HepG2 (cell line): Measurements from ENCODE around the gene RUSF1. TPM values are rescaled to one million over a fixed set of nuclear protein-coding genes. Genes with fewer than 3 reads are reported as not detected.

Experiments used
- ATAC-seq: fragments of 200-7000 bp; cut with Tn5 transposase; 3 replicates; pipeline ENCODE4 v1.9.1; 2020; ENCODE audit warnings: mild to moderate bottlenecking, moderate library complexity
- BruUV-seq: library from RNA; stranded (reverse); fragments of 400-500 nt; replicated peaks from 2 replicates; lab custom pipeline; 2021; lab: Mats Ljungman, UMichigan
- CTCF ChIA-PET: fragments of 300-600 bp; formaldehyde crosslinking; extraction: SDS; loops from one replicate; lab custom pipeline; 2021; ENCODE audit warnings: low total read pairs, inconsistent platforms, low intra/inter-chr PET ratio; lab: Yijun Ruan, JAX
- POLR2A ChIA-PET: fragments of 350-600 bp; sonication (Branson Sonifier 250); formaldehyde crosslinking; loops from one replicate; lab custom pipeline; 2020; ENCODE audit warnings: antibody characterized with exemption, inconsistent platforms; lab: Yijun Ruan, JAX
- DNase-seq: peaks from one replicate; pipeline ENCODE4 v3.0.0-alpha.2; 2015; ENCODE audit warnings: low spot score
- FAIRE-seq: peaks from 3 replicates; lab custom pipeline; 2011; peaks lifted over from hg19 to GRCh38; lab: Jason Lieb, UNC
- H2AFZ ChIP-seq: one replicate; pipeline ENCODE4 v1.6.1; 2011; ENCODE audit warnings: low read length, inconsistent platforms
- H3K27ac ChIP-seq: fragments of 300-600 bp; 3 replicates; pipeline ENCODE4 v1.8.0; 2011; ENCODE audit warnings: mixed run types, mild to moderate bottlenecking, mixed read lengths, low read length, inconsistent platforms; ENCODE audit not compliant: insufficient read depth; ENCODE audit errors: extremely low read length
- H3K27me3 ChIP-seq, 2 experiments: fragments of 200-600 bp in 1 of 2; 2 replicates in 1 of 2; 3 replicates in 1 of 2; pipeline versions ENCODE4 v1.6.0 to v1.8.0; 2011; ENCODE audit warnings: low read length in 2 of 2, mild to moderate bottlenecking in 2 of 2, moderate library complexity in 2 of 2, inconsistent platforms in 1 of 2; ENCODE audit not compliant: insufficient read depth in 2 of 2, control insufficient read depth in 1 of 2
- H3K36me3 ChIP-seq, 2 experiments: fragments of 200-600 bp in 1 of 2; replicated peaks in 1 of 2; 2 replicates in 1 of 2; 3 replicates in 1 of 2; pipeline versions ENCODE4 v1.5.1 to v1.8.0; 2011; ENCODE audit warnings: low read length in 2 of 2, inconsistent platforms in 1 of 2; ENCODE audit not compliant: insufficient read depth in 2 of 2, control insufficient read depth in 1 of 2
- H3K4me1 ChIP-seq: 2 replicates; pipeline ENCODE4 v1.5.1; 2012; ENCODE audit warnings: low read length, inconsistent platforms; ENCODE audit not compliant: insufficient read depth
- H3K4me2 ChIP-seq: 2 replicates; pipeline ENCODE4 v1.6.0; 2011; ENCODE audit warnings: low read depth, low read length, inconsistent platforms
- H3K4me3 ChIP-seq, 3 experiments: fragments of 200-600 bp in 1 of 3; sonication (generic), shearing (Covaris generic) in 1 of 3; replicated peaks in 1 of 3; 2 replicates each; pipeline ENCODE4 v1.5.1; 2011 to 2016; ENCODE audit warnings: low read length in 3 of 3, inconsistent platforms in 2 of 3, low read depth in 2 of 3, mild to moderate bottlenecking in 2 of 3, control low read depth in 1 of 3, mixed read lengths in 1 of 3; ENCODE audit not compliant: insufficient read depth in 1 of 3
- H3K79me2 ChIP-seq: one replicate; pipeline ENCODE4 v1.6.1; 2011; ENCODE audit warnings: low read length, inconsistent platforms; ENCODE audit not compliant: insufficient read depth
- H3K9ac ChIP-seq: 2 replicates; pipeline ENCODE4 v1.6.0; 2011; ENCODE audit warnings: mild to moderate bottlenecking, low read depth, low read length, inconsistent platforms; ENCODE audit not compliant: insufficient read depth
- H3K9me3 ChIP-seq: 2 replicates; pipeline ENCODE4 v1.5.1; 2012; ENCODE audit warnings: mild to moderate bottlenecking, low read length
- H4K20me1 ChIP-seq: 2 replicates; pipeline ENCODE4 v1.6.0; 2011; ENCODE audit warnings: inconsistent platforms, mild to moderate bottlenecking, low read length, moderate library complexity; ENCODE audit not compliant: insufficient read depth
- AGO2 ChIP-seq: fragments of 200-400 bp; formaldehyde crosslinking; optimal IDR thresholded peaks from 2 replicates; pipeline ENCODE3; 2017; ENCODE audit warnings: mild to moderate bottlenecking, low read depth, low read length, moderate library complexity
- DNMT1 ChIP-seq: sonication (generic); formaldehyde crosslinking; IDR thresholded peaks from 2 replicates; pipeline ENCODE4 v1.5.1; 2020; ENCODE audit warnings: mild to moderate bottlenecking, missing genetic modification reagents
- HIVEP1 ChIP-seq: sonication (generic); formaldehyde crosslinking; IDR thresholded peaks from 2 replicates; pipeline ENCODE4 v1.4.0; 2020; ENCODE audit warnings: mild to moderate bottlenecking, missing genetic modification reagents
- PTBP1 ChIP-seq: fragments of 200-400 bp; formaldehyde crosslinking; IDR thresholded peaks from 2 replicates; pipeline ENCODE4 v1.6.1; 2018; ENCODE audit warnings: low read length, low read depth; ENCODE audit not compliant: poor library complexity, severe bottlenecking
- ZBTB4 ChIP-seq: sonication (generic); formaldehyde crosslinking; IDR thresholded peaks from 2 replicates; pipeline ENCODE4 v1.4.0; 2020; ENCODE audit warnings: missing genetic modification reagents, mild to moderate bottlenecking, borderline replicate concordance
- ZFX ChIP-seq: sonication (generic); formaldehyde crosslinking; IDR thresholded peaks from 2 replicates; pipeline ENCODE4 v1.4.0; 2020; ENCODE audit warnings: mild to moderate bottlenecking, low read depth, missing genetic modification reagents, moderate library complexity
- ZNF329 ChIP-seq: sonication (generic); formaldehyde crosslinking; IDR thresholded peaks from 2 replicates; pipeline ENCODE4 v1.9.0; 2021; ENCODE audit warnings: low read depth, mild to moderate bottlenecking, missing genetic modification reagents
- ZNF446 ChIP-seq: sonication (generic); formaldehyde crosslinking; IDR thresholded peaks from 2 replicates; pipeline ENCODE4 v1.5.0; 2020; ENCODE audit warnings: mild to moderate bottlenecking, missing genetic modification reagents
- WGBS: methylation state at CpG from one replicate; pipeline ENCODE4 v1.1.6; 2017; ENCODE audit warnings: low lambda C conversion rate; 5-methylcytosine and 5-hydroxymethylcytosine counted together
- in situ Hi-C: cut with HindIII; loops from 2 replicates; pipeline ENCODE4 v1.10.0; 2017; ENCODE audit warnings: low pct_unique_long_range_greater_than_20kb; ENCODE audit not compliant: extremely low pct_ligation_motif_present
- intact Hi-C: fragments of 100-400 bp; cut with micrococcal nuclease; formaldehyde crosslinking; loops from one replicate; pipeline ENCODE4 v1.10.0; 2022; ENCODE audit not compliant: unreplicated experiment
- polyA plus RNA-seq, 8 experiments: library from polyadenylated mRNA; depleted of rRNA in 3 of 8; stranded (reverse) in 7 of 8; unstranded in 1 of 8; fragments of >200 nt; fragmentation: Illumina TruSeq in 4 of 8; extraction: Trizol in 4 of 8; gene quantifications; 2 replicates each; pipeline versions ENCODE4 v1.2.1 to v1.2.3, GENCODE V29; 2011 to 2016; ENCODE audit warnings: low read depth in 4 of 8, missing spikeins in 1 of 8, mixed read lengths in 1 of 8; ENCODE audit not compliant: insufficient read depth in 1 of 8
- total RNA-seq, 5 experiments: library from RNA; depleted of rRNA; stranded (reverse); fragments of >200 nt; fragmentation: Illumina TruSeq; extraction: Trizol; gene quantifications; 2 replicates each; pipeline ENCODE4 v1.2.3, GENCODE V29; 2016; ENCODE audit warnings: low read depth in 1 of 5
- TF ChIP-seq, protein P1 (sequence below): sonication (generic); formaldehyde crosslinking; IDR thresholded peaks from 2 replicates; pipeline ENCODE4 v1.5.0; 2020; ENCODE audit warnings: mild to moderate bottlenecking, missing genetic modification reagents, moderate library complexity
- TF ChIP-seq, protein P2 (sequence below): sonication (generic); formaldehyde crosslinking; IDR thresholded peaks from 2 replicates; pipeline ENCODE4 v1.5.1; 2020; ENCODE audit warnings: mild to moderate bottlenecking, missing genetic modification reagents, moderate library complexity

Gene RUSF1
- total and polyA plus RNA-seq, 2 of the 13 experiments (the other 11 are each of a cell fraction or from before 2014, with no cell fraction given) = 40.8 to 50.2 TPM

- TF ChIP-seq ZBTB4 (no peak), AGO2 (no peak), DNMT1 (CRISPR knock-in tag) (no peak)
These were observed 33.1 kb downstream of the RUSF1 start (continued) for GRCh38 chr16:31474773-31475738.

- Histone ChIP-seq H3K79me2 (no peaks in the 10 kb centered on the region), H3K4me1 (peaks cover 64% of the 10 kb centered on the region), H2AFZ (no peak overlapping the region), H3K4me2 (no peak overlapping the region), H3K9ac (no peak overlapping the region), H3K27ac (no peak overlapping the region), H4K20me1 (no peaks in the 10 kb centered on the region), H3K9me3 (no peaks in the 10 kb centered on the region), H3K27me3 (peaks cover 0 to 7% of the 10 kb centered on the region in 2 experiments; a peak in 1 of 5 replicates), H3K36me3 (no peaks in the 10 kb centered on the region), H3K4me3 (no peak overlapping the region)
- ATAC-seq = no peak
- in situ Hi-C loops = no loop called here
- intact Hi-C loops = no loop called here
- no peak for DNase-seq
- no TSS peak for BruUV-seq
- ChIA-PET CTCF (no interaction called here), POLR2A (interaction anchor here (1.3 to 5.0 kb wide), 2 partner anchors 13 to 16 kb away, joined by 3 to 110 read pairs; partner anchors contain the start of gene ARMC5)
- FAIRE-seq = no peak
- WGBS = 65% methylated on average over 9 of the region's 12 CpGs
- no peak for TF ChIP-seq ZNF329 (CRISPR knock-in tag)
- TF ChIP-seq ZFX (CRISPR knock-in tag) = no peak
- no peak for TF ChIP-seq PTBP1
- TF ChIP-seq, protein P1, sequence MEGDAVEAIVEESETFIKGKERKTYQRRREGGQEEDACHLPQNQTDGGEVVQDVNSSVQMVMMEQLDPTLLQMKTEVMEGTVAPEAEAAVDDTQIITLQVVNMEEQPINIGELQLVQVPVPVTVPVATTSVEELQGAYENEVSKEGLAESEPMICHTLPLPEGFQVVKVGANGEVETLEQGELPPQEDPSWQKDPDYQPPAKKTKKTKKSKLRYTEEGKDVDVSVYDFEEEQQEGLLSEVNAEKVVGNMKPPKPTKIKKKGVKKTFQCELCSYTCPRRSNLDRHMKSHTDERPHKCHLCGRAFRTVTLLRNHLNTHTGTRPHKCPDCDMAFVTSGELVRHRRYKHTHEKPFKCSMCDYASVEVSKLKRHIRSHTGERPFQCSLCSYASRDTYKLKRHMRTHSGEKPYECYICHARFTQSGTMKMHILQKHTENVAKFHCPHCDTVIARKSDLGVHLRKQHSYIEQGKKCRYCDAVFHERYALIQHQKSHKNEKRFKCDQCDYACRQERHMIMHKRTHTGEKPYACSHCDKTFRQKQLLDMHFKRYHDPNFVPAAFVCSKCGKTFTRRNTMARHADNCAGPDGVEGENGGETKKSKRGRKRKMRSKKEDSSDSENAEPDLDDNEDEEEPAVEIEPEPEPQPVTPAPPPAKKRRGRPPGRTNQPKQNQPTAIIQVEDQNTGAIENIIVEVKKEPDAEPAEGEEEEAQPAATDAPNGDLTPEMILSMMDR = 0 out of 2 replicates have a peak, but pooled peaks have one; percentile 30
- TF ChIP-seq, protein P2, sequence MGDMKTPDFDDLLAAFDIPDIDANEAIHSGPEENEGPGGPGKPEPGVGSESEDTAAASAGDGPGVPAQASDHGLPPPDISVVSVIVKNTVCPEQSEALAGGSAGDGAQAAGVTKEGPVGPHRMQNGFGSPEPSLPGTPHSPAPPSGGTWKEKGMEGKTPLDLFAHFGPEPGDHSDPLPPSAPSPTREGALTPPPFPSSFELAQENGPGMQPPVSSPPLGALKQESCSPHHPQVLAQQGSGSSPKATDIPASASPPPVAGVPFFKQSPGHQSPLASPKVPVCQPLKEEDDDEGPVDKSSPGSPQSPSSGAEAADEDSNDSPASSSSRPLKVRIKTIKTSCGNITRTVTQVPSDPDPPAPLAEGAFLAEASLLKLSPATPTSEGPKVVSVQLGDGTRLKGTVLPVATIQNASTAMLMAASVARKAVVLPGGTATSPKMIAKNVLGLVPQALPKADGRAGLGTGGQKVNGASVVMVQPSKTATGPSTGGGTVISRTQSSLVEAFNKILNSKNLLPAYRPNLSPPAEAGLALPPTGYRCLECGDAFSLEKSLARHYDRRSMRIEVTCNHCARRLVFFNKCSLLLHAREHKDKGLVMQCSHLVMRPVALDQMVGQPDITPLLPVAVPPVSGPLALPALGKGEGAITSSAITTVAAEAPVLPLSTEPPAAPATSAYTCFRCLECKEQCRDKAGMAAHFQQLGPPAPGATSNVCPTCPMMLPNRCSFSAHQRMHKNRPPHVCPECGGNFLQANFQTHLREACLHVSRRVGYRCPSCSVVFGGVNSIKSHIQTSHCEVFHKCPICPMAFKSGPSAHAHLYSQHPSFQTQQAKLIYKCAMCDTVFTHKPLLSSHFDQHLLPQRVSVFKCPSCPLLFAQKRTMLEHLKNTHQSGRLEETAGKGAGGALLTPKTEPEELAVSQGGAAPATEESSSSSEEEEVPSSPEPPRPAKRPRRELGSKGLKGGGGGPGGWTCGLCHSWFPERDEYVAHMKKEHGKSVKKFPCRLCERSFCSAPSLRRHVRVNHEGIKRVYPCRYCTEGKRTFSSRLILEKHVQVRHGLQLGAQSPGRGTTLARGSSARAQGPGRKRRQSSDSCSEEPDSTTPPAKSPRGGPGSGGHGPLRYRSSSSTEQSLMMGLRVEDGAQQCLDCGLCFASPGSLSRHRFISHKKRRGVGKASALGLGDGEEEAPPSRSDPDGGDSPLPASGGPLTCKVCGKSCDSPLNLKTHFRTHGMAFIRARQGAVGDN (CRISPR knock-in tag) = 0 out of 2 replicates have a peak, but pooled peaks have one; percentile 14
- TF ChIP-seq HIVEP1 = 0 out of 2 replicates have a peak, but pooled peaks have one; percentile 46
- TF ChIP-seq ZNF446 (CRISPR knock-in tag) = no peak
These were observed 33.9 kb downstream of the RUSF1 start for GRCh38 chr16:31474173-31474714.
